M059J (cell line): ENCODE results near the gene CEP250. TPM values are rescaled to one million over a fixed set of nuclear protein-coding genes. Genes with fewer than 3 reads are reported as not detected.
"Not testable (repeated sequence)": the region's sequence is repeated elsewhere in the genome, so short reads cannot be mapped to it uniquely, and the experiment has no call there.

Experiments used
- DNase-seq: peaks from one replicate; pipeline ENCODE4 v3.0.0-alpha.2; 2012; ENCODE audit warnings: low read depth
- total RNA-seq: library from RNA; depleted of rRNA; stranded (reverse); fragments of >200 nt; shearing (Covaris generic); gene quantifications from 2 replicates; pipeline ENCODE4 v1.2.3, GENCODE V29; 2014

The CEP250 gene
- total RNA-seq, 1 experiment from 2014 or later: 71.9 TPM

DNA sequence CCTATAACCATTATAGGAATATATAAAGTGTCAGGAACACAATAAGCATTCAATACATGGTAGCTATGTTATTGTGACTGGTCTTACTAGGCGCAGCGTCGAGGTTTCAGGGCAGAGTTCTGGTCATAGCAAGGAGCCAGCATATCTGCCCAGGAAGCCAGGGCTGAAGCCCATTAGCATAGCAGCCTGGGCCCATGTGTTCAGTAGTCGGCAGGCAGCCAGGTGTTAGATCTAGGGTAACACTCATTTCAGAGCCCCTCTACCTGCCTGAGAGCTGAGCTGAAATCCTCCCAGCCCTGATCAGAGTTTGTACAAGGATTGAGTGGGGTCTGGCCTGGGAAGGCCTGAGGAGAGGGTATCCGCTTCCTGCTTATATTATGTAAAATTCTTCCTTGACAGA, 41.9 kb downstream of the CEP250 start:
- DNase-seq: no peak

- no peak for DNase-seq
Observed at GRCh38 chr20:35497780-35498189, 42.4 kb downstream of the CEP250 start.

GRCh38 chr20:35499271-35499670, 43.9 kb downstream of the CEP250 start:
- DNase-seq: no peak

GRCh38 chr20:35502352-35502751, 47.0 kb downstream of the CEP250 start:
- no peak for DNase-seq

DNA sequence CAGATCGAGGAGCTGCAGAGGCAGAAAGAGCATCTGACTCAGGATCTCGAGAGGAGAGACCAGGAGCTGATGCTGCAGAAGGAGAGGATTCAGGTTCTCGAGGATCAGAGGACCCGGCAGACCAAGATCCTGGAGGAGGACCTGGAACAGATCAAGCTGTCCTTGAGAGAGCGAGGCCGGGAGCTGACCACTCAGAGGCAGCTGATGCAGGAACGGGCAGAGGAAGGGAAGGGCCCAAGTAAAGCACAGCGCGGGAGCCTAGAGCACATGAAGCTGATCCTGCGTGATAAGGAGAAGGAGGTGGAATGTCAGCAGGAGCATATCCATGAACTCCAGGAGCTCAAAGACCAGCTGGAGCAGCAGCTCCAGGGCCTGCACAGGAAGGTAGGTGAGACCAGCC, 47.9 kb downstream of the CEP250 start:
- DNase-seq: no peak

DNA sequence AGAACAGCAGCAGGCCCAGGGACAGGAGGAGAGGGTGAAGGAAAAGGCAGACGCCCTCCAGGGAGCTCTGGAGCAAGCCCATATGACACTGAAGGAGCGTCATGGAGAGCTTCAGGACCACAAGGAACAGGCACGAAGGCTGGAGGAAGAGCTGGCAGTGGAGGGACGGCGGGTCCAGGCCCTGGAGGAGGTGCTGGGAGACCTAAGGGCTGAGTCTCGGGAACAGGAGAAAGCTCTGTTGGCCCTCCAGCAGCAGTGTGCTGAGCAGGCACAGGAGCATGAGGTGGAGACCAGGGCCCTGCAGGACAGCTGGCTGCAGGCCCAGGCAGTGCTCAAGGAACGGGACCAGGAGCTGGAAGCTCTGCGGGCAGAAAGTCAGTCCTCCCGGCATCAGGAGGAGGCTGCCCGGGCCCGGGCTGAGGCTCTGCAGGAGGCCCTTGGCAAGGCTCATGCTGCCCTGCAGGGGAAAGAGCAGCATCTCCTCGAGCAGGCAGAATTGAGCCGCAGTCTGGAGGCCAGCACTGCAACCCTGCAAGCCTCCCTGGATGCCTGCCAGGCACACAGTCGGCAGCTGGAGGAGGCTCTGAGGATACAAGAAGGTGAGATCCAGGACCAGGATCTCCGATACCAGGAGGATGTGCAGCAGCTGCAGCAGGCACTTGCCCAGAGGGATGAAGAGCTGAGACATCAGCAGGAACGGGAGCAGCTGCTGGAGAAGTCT, 48.6 kb downstream of the CEP250 start:
- no peak for DNase-seq

GRCh38 chr20:35504751-35505150, 49.4 kb downstream of the CEP250 start:
- DNase-seq: no peak

- no peak for DNase-seq
Observed at GRCh38 chr20:35506179-35506578, 50.8 kb downstream of the CEP250 start.

GRCh38 chr20:35506872-35507638, 51.7 kb downstream of the CEP250 start:
- DNase-seq: peak; percentile 79

DNA sequence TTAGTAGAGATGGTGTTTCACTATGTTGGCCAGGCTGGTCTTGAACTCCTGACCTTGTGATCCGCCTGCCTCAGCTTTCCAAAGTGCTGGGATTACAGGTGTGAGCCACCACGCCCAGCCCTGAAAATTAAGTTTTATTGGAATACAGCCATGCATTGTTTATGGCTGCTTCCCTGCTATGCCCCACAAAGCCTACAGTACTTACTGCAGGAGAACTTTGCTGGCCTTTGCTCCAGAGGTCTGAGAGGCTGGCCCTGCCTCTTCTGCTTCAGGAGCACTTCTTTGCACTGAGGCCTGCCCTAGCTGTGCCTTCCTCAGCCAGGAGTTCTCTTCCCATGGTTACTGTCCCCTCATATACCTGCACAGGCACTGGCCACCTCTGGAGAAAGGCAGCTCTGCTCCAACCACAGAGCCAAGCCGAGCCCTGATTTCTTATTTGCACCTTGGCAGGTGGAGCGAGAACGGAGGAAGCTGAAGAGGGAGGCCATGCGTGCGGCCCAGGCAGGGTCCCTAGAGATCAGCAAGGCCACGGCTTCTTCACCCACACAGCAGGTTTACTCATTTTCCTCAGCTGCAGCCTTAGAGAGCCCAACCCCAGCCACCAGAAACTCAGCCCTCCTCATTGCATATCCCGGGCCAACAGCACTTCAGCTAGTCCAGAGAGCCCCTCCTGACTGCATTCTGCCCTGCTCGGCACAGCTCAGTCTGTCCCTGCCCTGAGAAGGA, 53.3 kb downstream of the CEP250 start:
- DNase-seq: no peak

GRCh38 chr20:35510951-35511735, 55.7 kb downstream of the CEP250 start:
- no peak for DNase-seq

DNA sequence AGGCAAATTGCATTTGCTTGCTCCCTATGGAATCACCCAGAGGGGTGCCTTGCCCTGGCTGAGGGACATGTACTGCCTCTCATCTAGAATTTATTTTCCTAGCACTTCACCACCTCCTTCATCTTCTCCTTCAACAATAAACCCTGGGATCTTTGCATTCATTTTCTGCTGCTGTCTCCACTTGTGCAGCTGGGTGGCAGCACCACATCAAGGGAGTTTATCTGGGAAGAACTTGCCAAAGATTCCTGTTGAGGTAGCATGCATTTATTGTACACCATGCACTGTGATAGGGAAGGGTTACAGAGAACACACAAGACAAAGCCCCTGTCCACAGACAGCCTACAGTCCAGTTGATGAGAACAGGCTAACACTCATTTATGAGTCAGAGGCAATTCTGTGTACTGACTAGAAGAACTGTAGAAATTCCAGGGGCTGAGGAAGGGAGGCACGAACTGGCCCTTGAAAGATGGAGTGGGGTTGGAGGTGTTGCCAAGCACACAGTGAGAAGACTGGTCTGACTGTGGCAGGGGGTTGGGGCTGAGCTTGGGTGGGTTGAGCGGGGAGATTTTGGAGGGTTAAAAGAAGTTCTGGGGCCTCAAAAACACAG, 56.5 kb downstream of the CEP250 start:
- DNase-seq: peak; percentile 65

DNA sequence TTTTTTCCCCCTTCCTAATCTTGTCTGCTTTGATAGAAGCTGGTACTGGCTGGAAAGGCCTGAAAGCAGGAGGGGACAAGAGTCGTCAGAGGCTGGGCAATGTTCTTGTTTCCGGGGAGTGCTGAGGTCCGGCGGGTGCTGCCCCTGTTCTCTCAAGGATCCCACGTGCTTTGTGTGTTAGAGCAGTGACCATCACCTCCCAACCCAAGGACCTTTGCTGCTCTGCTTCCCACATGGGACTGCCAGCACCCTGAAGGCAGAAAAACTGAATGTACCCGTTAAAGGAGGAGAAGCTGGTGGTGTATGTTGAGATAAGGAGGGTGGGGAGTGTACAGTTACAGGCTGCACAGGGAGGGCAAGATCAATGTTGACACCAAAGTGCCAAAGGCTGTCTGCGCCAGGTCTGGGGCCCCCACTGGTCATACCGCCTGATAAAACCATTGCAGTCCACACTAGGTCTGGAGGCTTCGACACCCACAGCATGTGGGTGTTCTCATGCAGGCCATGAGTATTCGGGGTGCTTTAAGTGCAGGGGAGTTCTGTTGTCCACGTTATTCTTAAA, 59.1 kb downstream of the CEP250 start:
- DNase-seq: no peak

- DNase-seq: no peak
Observed at GRCh38 chr20:35515341-35515740, 59.9 kb downstream of the CEP250 start.

GRCh38 chr20:35515949-35516645, 60.7 kb downstream of the CEP250 start:
- DNase-seq: peak; percentile 98

DNA sequence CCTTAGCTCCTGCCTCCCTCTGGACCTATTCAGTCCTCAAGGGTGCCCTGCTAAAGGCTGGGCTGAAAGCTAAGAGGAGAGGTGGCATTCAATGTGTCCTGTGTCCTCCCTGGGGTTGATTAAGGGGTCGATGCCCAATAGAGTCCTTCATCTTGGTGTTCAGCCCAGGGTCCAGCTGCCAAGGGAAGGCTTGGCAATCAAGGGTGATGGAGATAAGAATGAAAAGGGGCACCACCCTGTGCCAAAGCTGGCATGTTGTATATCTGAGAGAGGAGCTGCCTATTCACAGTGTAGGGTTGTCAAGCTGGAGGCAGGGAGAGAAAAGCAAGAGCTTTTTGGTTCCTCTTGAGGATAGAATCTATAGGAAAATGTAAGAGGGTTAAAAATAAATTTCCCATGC, 61.7 kb downstream of the CEP250 start:
- no peak for DNase-seq

- DNase-seq: not testable (repeated sequence)
Observed at GRCh38 chr20:35517767-35518166, 62.4 kb downstream of the CEP250 start.

DNA sequence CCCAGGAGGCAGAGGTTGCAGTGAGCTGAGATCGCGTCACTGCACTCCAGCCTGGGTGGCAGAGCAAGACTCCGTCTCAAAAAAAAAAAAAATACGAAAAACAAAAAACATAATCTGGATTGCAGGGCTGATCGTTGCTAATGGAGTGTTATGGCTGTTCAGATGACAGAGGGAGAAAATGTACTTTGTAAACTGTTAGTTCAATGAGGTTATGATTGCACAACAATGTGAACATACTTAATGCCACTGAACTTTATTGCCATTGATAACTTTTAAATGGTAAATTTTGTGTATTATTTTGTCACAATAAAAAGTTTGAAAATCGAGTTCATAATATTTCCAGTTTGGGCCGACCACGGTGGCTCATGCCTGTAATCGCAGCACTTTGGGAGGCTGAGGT, 63.6 kb downstream of the CEP250 start:
- no peak for DNase-seq

GRCh38 chr20:35523298-35523888, 68.0 kb downstream of the CEP250 start:
- peak; percentile 43 for DNase-seq

- DNase-seq: no peak
Observed at GRCh38 chr20:35525639-35526038, 70.2 kb downstream of the CEP250 start.
